ENCODE measurements around the gene IL25. TPM values are rescaled to one million over a fixed set of nuclear protein-coding genes. Genes with fewer than 3 reads are reported as not detected.

Gene IL25
- total and polyA plus RNA-seq, 2 of the 4 experiments (the other 2 are of a cell fraction) = not detected

- Histone ChIP-seq H3K4ac (ENCODE audit: low read depth, low read length) (peak within 1 kb of the TSS; percentile 92), H3K18ac (ENCODE audit: low read depth, low read length) (peak within 1 kb of the TSS; percentile 67), H3K27me3 (ENCODE audit: control insufficient read depth, insufficient read depth, low read length) (peaks cover 10% of the 10 kb centered on the region; the same call in 1 of the 2 replicates), H3K9me3 (ENCODE audit: control insufficient read depth, insufficient read depth, low read length) (no peaks in the 10 kb centered on the region), H2AK9ac (replicated peaks; ENCODE audit: low read depth, low read length, poor library complexity) (peak within 1 kb of the TSS; percentile 100), H2BK15ac (ENCODE audit: low read depth, low read length) (no peak within 1 kb of the TSS; the same call in 2 of the 3 replicates), H3K4me1 (ENCODE audit: control insufficient read depth, insufficient read depth, low read length) (peaks cover 8% of the 10 kb centered on the region), H3K23ac (ENCODE audit: low read depth, low read length) (peak within 1 kb of the TSS; percentile 93), H3K9me1 (ENCODE audit: insufficient read depth, low read length) (peaks cover 8% of the 10 kb centered on the region; the same call in 1 of the 2 replicates), H4K20me1 (ENCODE audit: insufficient read depth, low read length) (peaks cover 12% of the 10 kb centered on the region; the same call in 1 of the 2 replicates), H3K14ac (replicated peaks; ENCODE audit: low read depth, low read length) (peak within 1 kb of the TSS; percentile 93), H2BK20ac (ENCODE audit: low read depth, low read length) (no peak within 1 kb of the TSS), H2BK120ac (ENCODE audit: low read depth, low read length) (peak within 1 kb of the TSS; percentile 47), H2AK5ac (ENCODE audit: low read depth, low read length) (peak within 1 kb of the TSS; percentile 97), H3K9ac (ENCODE audit: low read depth, low read length) (peak within 1 kb of the TSS; percentile 98), H2AFZ (replicated peaks; ENCODE audit: low read length, poor library complexity) (peak within 1 kb of the TSS; percentile 88), H3K36me3 (ENCODE audit: control insufficient read depth, insufficient read depth, low read length) (peaks cover 2% of the 10 kb centered on the region; the same call in 1 of the 2 replicates), H3K4me2 (ENCODE audit: low read depth, low read length) (peak within 1 kb of the TSS; percentile 92), H4K8ac (ENCODE audit: low read depth in 2 of 2, low read length in 2 of 2) (peak within 1 kb of the TSS; percentile 95 to 99), H3K27ac (ENCODE audit: insufficient read depth, low read length) (peak within 1 kb of the TSS; percentile 98), H3K56ac (ENCODE audit: extremely low read depth, insufficient read depth, low read length) (peak within 1 kb of the TSS; percentile 50), H4K91ac (ENCODE audit: insufficient read depth, low read depth, low read length) (peak within 1 kb of the TSS; percentile 96), H3K4me3 (ENCODE audit: insufficient read depth, low read depth, low read length) (peak within 1 kb of the TSS; percentile 55), H4K5ac (ENCODE audit: low read depth, low read length) (peak within 1 kb of the TSS; percentile 80), H3K79me1 (ENCODE audit: low read depth in 1 of 2, low read length in 2 of 2) (peaks cover 13 to 37% of the 10 kb centered on the region in 2 experiments; a peak in 3 of 4 replicates), H2BK5ac (ENCODE audit: low read depth, low read length, poor library complexity, severe bottlenecking) (peak within 1 kb of the TSS; percentile 73)
- in situ Hi-C loops (cut with MboI; ENCODE audit: low sequenced_read_pairs) = no loop called here
- TF ChIP-seq MXI1 (IDR thresholded peaks at IDR 0.05; ENCODE audit: borderline replicate concordance, low read depth, low read length) = no peak
- peak; percentile 26; the same call in 1 of the 2 replicates for TF ChIP-seq MAFK (IDR thresholded peaks at IDR 0.05; ENCODE audit: low read depth, low read length)
- ChIA-PET POLR2A (ENCODE audit: unreplicated experiment) (no interaction called here), CTCF (no interaction called here)
- intact Hi-C loops (cut with micrococcal nuclease) = no loop called here
- dilution Hi-C loops (cut with HindIII; ENCODE audit: low sequenced_read_pairs, unreplicated experiment) = no loop called here
- 1% methylated on average over 18 of the region's 74 CpGs; no CpG with 5 or more reads in 1 of the 2 experiments for WGBS, 2 experiments (ENCODE audit: extremely low coverage in 2 of 2, insufficient read length in 1 of 2)
- ATAC-seq (ENCODE audit: low read depth) (peak; percentile 25), DNase-seq (peak; percentile 18)
- no TSS peak for BruUV-seq (replicated peaks)
Measured at GRCh38 chr14:23365036-23365731, 7.4 kb upstream of the IL25 start, which contains the start of gene EFS. Gene EFS, minus strand, starts transcription at chr14:23365172. Its CDS starts 147 bp downstream, at chr14:23365025.
